Measurements from ENCODE around the gene CUX1.
A peak's percentile ranks its signal among the peaks of the same experiment; 100 is the strongest.

Gene CUX1

DNA sequence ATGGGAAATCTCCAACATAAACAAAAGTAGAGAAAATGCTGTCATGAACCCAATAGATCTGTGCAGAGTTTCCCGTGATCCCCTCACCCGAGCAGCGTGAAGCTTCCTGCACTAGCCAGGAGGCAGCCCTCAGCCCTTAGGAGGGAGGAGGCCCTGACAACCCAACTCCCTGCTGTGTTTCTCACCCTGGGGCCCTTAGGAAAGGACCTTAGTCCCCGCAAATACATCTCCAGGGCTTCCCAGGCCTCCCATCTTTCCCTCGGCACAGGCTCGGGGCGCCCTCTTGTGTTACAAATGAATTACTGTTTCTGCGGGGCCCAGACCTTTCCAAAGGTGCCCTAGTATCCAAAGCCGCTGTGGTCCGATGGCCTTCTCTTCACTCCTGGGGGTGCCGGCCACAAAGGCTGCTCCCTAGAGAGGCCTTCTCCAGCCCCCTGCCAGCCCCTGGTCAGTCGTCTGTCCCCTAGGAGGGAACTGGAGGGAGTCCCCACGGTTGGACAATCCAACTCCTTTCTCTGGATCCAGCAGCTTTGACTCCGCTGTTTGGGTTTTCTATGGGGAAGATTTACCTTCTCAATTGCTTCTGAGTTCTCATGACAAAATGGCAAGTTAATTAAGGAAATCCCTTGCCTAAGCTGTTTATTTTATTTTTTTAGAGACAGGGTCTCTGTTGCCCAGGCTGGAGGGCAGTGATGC lies 419.3 kb downstream of the CUX1 start:
- peak; percentile 68 for DNase-seq (ENCODE audit: low read depth, low spot score)
- Histone ChIP-seq H3K4me1 (ENCODE audit: insufficient read depth, insufficient read length) (peaks cover 2% of the 10 kb centered on the region), H3K4me3 (ENCODE audit: insufficient read length, low read depth) (no peak overlapping the region), H3K9me3 (ENCODE audit: insufficient read depth, low read length) (no peaks in the 10 kb centered on the region), H3K36me3 (ENCODE audit: insufficient read depth, insufficient read length, low read length) (peaks cover 34% of the 10 kb centered on the region), H3K9ac (ENCODE audit: insufficient read length, low read depth) (no peak overlapping the region), H3K27me3 (ENCODE audit: insufficient read depth, insufficient read length) (no peaks in the 10 kb centered on the region)
- TF ChIP-seq YY1 (IDR thresholded peaks at IDR 0.05; ENCODE audit: insufficient read depth, insufficient read length) (no peak), ZNF274 (IDR thresholded peaks at IDR 0.05; ENCODE audit: low read depth, low read length) (no peak), SUZ12 (IDR thresholded peaks at IDR 0.05; ENCODE audit: extremely low read depth, insufficient read depth, insufficient read length) (no peak)

DNA sequence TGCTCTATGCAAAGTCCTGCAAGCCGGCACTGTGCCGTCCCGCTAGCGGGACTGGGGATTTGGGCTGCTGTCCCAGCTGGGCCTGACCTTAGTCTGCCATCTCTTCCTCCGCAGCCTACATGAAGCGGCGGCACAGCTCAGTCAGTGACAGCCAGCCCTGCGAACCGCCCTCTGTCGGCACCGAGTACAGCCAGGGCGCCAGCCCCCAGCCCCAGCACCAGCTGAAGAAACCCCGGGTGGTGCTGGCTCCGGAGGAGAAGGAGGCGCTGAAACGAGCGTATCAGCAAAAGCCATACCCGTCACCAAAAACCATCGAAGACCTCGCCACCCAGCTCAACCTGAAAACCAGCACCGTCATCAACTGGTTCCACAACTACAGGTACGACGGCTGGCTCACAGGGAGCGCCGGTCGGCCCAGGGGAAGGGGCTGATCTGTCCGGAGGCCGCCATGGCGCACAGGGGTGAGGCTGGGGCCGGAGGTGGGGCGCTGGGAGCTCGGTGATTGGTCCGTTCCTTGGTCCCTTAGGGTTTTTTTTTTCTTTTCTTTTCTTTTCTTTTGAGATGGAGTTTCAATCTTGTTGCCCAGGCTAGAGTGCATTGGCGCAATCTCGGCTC lies 421.9 kb downstream of the CUX1 start:
- Histone ChIP-seq H3K36me3 (ENCODE audit: insufficient read depth, insufficient read length, low read length) (peaks cover 32% of the 10 kb centered on the region), H3K9ac (ENCODE audit: insufficient read length, low read depth) (peak overlapping the region; percentile 50), H3K9me3 (ENCODE audit: insufficient read depth, low read length) (no peaks in the 10 kb centered on the region), H3K4me1 (ENCODE audit: insufficient read depth, insufficient read length) (peaks cover 2% of the 10 kb centered on the region), H3K27me3 (ENCODE audit: insufficient read depth, insufficient read length) (no peaks in the 10 kb centered on the region), H3K4me3 (ENCODE audit: insufficient read length, low read depth) (no peak overlapping the region)
- DNase-seq (ENCODE audit: low read depth, low spot score), result no peak
- no peak for TF ChIP-seq ZNF274 (IDR thresholded peaks at IDR 0.05; ENCODE audit: low read depth, low read length)
- TF ChIP-seq YY1 (IDR thresholded peaks at IDR 0.05; ENCODE audit: insufficient read depth, insufficient read length), result no peak
- TF ChIP-seq SUZ12 (IDR thresholded peaks at IDR 0.05; ENCODE audit: extremely low read depth, insufficient read depth, insufficient read length), result no peak

DNA sequence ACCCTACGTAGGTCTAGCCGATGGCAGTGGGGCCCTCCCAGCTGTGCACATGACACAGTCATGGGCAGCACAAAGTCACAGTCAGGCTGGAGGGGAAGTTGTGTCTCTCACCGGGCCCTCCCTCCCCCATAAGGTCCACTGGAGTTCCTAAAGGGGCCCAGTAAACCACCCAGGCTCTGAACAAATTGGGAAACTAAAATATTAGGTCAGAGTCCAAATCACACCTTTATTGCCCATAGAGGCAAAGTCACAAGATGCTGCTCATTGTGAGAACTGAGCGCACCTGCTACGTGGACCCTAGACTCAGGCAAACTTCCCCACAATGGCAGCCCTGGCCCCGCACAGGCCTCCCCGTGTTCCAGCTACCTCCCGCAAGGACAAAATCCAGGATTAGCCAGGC lies 424.0 kb downstream of the CUX1 start:
- no peak for DNase-seq (ENCODE audit: low read depth, low spot score)
- no peaks in the 10 kb centered on the region for H3K9me3 ChIP-seq (ENCODE audit: insufficient read depth, low read length)
- H3K4me3 ChIP-seq (ENCODE audit: insufficient read length, low read depth), result no peak overlapping the region
- peaks cover 2% of the 10 kb centered on the region for H3K4me1 ChIP-seq (ENCODE audit: insufficient read depth, insufficient read length)
- no peak overlapping the region for H3K9ac ChIP-seq (ENCODE audit: insufficient read length, low read depth)
- TF ChIP-seq YY1 (IDR thresholded peaks at IDR 0.05; ENCODE audit: insufficient read depth, insufficient read length), result no peak
- TF ChIP-seq ZNF274 (IDR thresholded peaks at IDR 0.05; ENCODE audit: low read depth, low read length), result no peak
- TF ChIP-seq SUZ12 (IDR thresholded peaks at IDR 0.05; ENCODE audit: extremely low read depth, insufficient read depth, insufficient read length), result no peak
- H3K27me3 ChIP-seq (ENCODE audit: insufficient read depth, insufficient read length), result no peaks in the 10 kb centered on the region
- peaks cover 25% of the 10 kb centered on the region for H3K36me3 ChIP-seq (ENCODE audit: insufficient read depth, insufficient read length, low read length)

DNA sequence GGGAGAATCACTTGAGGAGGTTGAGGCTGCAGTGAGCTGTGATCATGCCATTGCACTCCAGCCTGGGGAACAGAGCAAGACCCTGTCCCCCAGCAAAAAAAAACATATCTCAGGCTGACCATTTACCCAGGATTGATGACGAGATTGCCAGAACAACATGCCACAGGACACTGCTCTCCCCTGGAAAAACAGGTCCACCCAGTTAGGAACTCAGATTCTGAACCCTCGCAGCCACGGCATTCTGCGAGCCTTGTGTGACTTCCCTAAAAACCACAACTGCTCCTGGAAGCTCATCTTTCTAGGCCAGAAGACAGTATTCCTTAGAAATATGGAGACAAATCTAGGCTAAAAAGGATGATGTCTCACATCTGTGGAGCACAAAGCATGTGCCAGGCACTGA lies 427.2 kb downstream of the CUX1 start:
- Histone ChIP-seq H3K9ac (ENCODE audit: insufficient read length, low read depth) (no peak overlapping the region), H3K9me3 (ENCODE audit: insufficient read depth, low read length) (no peaks in the 10 kb centered on the region), H3K36me3 (ENCODE audit: insufficient read depth, insufficient read length, low read length) (peaks cover 23% of the 10 kb centered on the region), H3K4me1 (ENCODE audit: insufficient read depth, insufficient read length) (no peaks in the 10 kb centered on the region), H3K4me3 (ENCODE audit: insufficient read length, low read depth) (no peak overlapping the region), H3K27me3 (ENCODE audit: insufficient read depth, insufficient read length) (no peaks in the 10 kb centered on the region)
- TF ChIP-seq YY1 (IDR thresholded peaks at IDR 0.05; ENCODE audit: insufficient read depth, insufficient read length) (no peak), ZNF274 (IDR thresholded peaks at IDR 0.05; ENCODE audit: low read depth, low read length) (no peak), SUZ12 (IDR thresholded peaks at IDR 0.05; ENCODE audit: extremely low read depth, insufficient read depth, insufficient read length) (no peak)
- no peak for DNase-seq (ENCODE audit: low read depth, low spot score)

DNA sequence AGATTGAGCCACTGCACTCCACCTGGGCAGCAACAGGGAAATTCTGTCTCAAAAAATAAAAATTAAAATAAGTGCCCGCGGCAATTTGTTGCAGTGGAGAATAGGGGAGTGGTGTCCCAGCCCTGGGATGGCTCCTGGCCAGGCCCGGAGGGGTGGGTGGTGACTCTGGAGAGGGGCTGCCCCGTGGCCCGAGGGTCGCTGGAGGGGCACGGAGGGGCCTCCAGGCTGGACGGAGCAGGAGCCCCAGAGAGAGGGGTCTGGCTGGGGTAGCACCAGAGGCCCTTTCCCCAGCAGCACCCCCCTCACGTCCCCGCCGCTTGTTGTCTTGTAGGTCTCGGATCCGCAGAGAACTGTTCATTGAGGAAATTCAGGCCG lies 430.6 kb downstream of the CUX1 start:
- peaks cover 19% of the 10 kb centered on the region for H3K36me3 ChIP-seq (ENCODE audit: insufficient read depth, insufficient read length, low read length)
- DNase-seq (ENCODE audit: low read depth, low spot score), result no peak
- TF ChIP-seq ZNF274 (IDR thresholded peaks at IDR 0.05; ENCODE audit: low read depth, low read length) (no peak), SUZ12 (IDR thresholded peaks at IDR 0.05; ENCODE audit: extremely low read depth, insufficient read depth, insufficient read length) (no peak), YY1 (IDR thresholded peaks at IDR 0.05; ENCODE audit: insufficient read depth, insufficient read length) (no peak)
- H3K27me3 ChIP-seq (ENCODE audit: insufficient read depth, insufficient read length), result no peaks in the 10 kb centered on the region
- no peak overlapping the region for H3K9ac ChIP-seq (ENCODE audit: insufficient read length, low read depth)
- no peaks in the 10 kb centered on the region for H3K4me1 ChIP-seq (ENCODE audit: insufficient read depth, insufficient read length)
- no peak overlapping the region for H3K4me3 ChIP-seq (ENCODE audit: insufficient read length, low read depth)
- no peaks in the 10 kb centered on the region for H3K9me3 ChIP-seq (ENCODE audit: insufficient read depth, low read length)

DNA sequence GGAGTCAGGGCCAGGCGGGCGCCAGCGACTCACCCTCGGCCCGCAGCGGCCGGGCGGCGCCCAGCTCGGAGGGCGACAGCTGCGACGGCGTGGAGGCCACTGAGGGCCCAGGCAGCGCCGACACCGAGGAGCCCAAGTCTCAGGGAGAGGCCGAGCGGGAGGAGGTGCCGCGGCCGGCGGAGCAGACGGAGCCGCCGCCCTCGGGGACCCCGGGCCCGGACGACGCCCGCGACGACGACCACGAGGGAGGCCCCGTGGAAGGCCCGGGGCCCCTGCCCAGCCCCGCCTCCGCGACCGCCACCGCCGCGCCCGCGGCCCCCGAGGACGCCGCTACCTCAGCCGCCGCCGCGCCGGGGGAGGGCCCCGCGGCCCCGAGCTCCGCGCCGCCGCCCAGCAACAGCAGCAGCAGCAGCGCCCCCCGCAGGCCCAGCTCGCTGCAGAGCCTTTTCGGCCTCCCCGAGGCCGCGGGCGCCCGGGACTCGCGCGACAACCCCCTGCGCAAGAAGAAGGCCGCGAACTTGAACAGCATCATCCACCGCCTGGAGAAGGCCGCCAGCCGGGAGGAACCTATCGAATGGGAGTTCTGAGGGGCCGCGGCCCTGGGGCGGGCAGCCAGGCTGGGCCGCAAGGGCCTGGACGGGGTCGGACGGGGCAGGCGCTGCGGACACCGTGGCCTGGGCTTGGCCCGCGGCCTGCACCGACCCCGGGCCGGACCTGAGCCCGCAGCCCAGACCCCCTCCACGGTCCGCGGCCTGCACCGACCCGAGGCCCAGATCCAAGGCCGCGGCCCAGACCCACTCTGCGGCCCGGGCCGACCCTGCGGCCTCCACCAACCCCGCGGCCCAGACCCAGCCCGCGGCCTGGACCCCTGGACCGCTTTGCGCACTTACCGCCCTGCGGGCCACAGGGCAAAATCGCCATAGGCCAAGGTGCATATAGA lies 431.3 kb downstream of the CUX1 start:
- peaks cover 16% of the 10 kb centered on the region for H3K36me3 ChIP-seq (ENCODE audit: insufficient read depth, insufficient read length, low read length)
- DNase-seq (ENCODE audit: low read depth, low spot score), result no peak
- no peaks in the 10 kb centered on the region for H3K9me3 ChIP-seq (ENCODE audit: insufficient read depth, low read length)
- H3K9ac ChIP-seq (ENCODE audit: insufficient read length, low read depth), result no peak overlapping the region
- no peak overlapping the region for H3K4me3 ChIP-seq (ENCODE audit: insufficient read length, low read depth)
- H3K27me3 ChIP-seq (ENCODE audit: insufficient read depth, insufficient read length), result no peaks in the 10 kb centered on the region
- H3K4me1 ChIP-seq (ENCODE audit: insufficient read depth, insufficient read length), result no peaks in the 10 kb centered on the region
- TF ChIP-seq SUZ12 (IDR thresholded peaks at IDR 0.05; ENCODE audit: extremely low read depth, insufficient read depth, insufficient read length) (no peak), YY1 (IDR thresholded peaks at IDR 0.05; ENCODE audit: insufficient read depth, insufficient read length) (no peak), ZNF274 (IDR thresholded peaks at IDR 0.05; ENCODE audit: low read depth, low read length) (no peak)

Measured in NT2/D1 (cell line).